ENCODE measurements around the gene PRRT3.

PRRT3 gene

DNA sequence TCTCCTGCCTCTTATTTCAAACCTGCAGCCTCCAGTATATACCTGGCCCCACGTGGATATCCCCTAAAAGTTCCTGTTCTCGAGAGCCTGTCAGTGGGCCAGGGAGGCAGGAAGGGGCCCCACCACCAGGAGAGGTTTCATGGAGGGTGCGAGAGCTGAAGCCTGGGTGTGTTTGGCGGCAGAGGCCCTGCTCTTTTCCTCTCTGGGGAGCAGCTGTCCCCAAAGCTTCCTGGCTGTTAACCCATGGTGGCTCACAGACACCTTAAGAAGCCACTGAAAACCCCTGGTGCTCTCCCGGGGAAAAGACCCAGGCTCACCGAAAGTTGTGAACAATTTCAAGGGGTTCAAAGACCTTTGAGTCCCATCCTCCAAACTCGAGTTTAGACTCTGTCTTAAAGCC, 1.1 kb downstream of the PRRT3 start:
- Histone ChIP-seq H3F3A (ENCODE audit: insufficient read depth, low read length) (no peaks in the 10 kb centered on the region), H3K27ac (ENCODE audit: low read depth, low read length, poor library complexity, severe bottlenecking) (no peak overlapping the region), H3K4me2 (ENCODE audit: low read length) (peak overlapping the region; percentile 71; the same call in 1 of the 2 replicates), H2AFZ (ENCODE audit: low read length) (no peak overlapping the region), H3K4me1 (ENCODE audit: insufficient read depth, low read length, severe bottlenecking) (peaks cover 12% of the 10 kb centered on the region), H3K9me3 (ENCODE audit: low read length) (no peaks in the 10 kb centered on the region), H4K20me1 (ENCODE audit: insufficient read depth, low read length) (no peaks in the 10 kb centered on the region), H3K79me2 (ENCODE audit: insufficient read depth, low read length) (no peaks in the 10 kb centered on the region), H3K27me3 (ENCODE audit: insufficient read depth, low read length) (no peaks in the 10 kb centered on the region), H3K4me3 (ENCODE audit: low read depth, low read length, poor library complexity, severe bottlenecking) (no peak overlapping the region), H3K9me2 (ENCODE audit: low read depth, low read length) (no peaks in the 10 kb centered on the region), H3K36me3 (ENCODE audit: insufficient read depth, low read length) (no peaks in the 10 kb centered on the region), H3K9ac (ENCODE audit: low read length) (no peak overlapping the region)
- no peak for TF ChIP-seq CTCF (IDR thresholded peaks at IDR 0.05; ENCODE audit: low read length)
- TF ChIP-seq EZH2 (IDR thresholded peaks at IDR 0.05; ENCODE audit: borderline replicate concordance, low read length) = no peak

DNA sequence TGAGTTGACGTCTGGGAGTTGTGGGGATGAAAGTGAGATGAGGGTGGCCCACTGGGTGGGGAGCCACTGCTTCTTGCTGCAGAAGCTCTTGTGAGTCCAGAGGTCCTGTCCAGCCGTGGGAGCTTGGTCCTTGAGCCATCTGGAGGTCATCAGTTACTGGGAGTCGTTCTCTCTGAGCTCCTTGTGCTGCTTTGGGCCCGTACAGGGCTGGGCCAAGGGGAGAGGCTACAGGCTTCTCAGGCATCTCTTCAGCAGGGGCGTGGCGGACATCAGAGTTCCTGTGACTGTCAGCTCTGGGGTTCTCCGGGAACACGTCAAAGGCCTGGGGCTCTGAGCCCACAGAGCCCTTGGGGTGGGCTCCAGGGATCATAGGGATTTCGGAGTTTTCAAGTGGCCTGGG, 2.6 kb downstream of the PRRT3 start:
- H3K79me2 ChIP-seq (ENCODE audit: insufficient read depth, low read length) = no peaks in the 10 kb centered on the region
- H3K27me3 ChIP-seq (ENCODE audit: insufficient read depth, low read length) = no peaks in the 10 kb centered on the region
- H3K9ac ChIP-seq (ENCODE audit: low read length) = no peak overlapping the region
- peaks cover 12% of the 10 kb centered on the region for H3K4me1 ChIP-seq (ENCODE audit: insufficient read depth, low read length, severe bottlenecking)
- no peaks in the 10 kb centered on the region for H4K20me1 ChIP-seq (ENCODE audit: insufficient read depth, low read length)
- H3K9me2 ChIP-seq (ENCODE audit: low read depth, low read length) = no peaks in the 10 kb centered on the region
- H2AFZ ChIP-seq (ENCODE audit: low read length) = no peak overlapping the region
- H3K9me3 ChIP-seq (ENCODE audit: low read length) = no peaks in the 10 kb centered on the region
- H3K27ac ChIP-seq (ENCODE audit: low read depth, low read length, poor library complexity, severe bottlenecking) = no peak overlapping the region
- H3K36me3 ChIP-seq (ENCODE audit: insufficient read depth, low read length) = no peaks in the 10 kb centered on the region
- H3F3A ChIP-seq (ENCODE audit: insufficient read depth, low read length) = no peaks in the 10 kb centered on the region
- H3K4me2 ChIP-seq (ENCODE audit: low read length) = no peak overlapping the region
- H3K4me3 ChIP-seq (ENCODE audit: low read depth, low read length, poor library complexity, severe bottlenecking) = no peak overlapping the region
- TF ChIP-seq CTCF (IDR thresholded peaks at IDR 0.05; ENCODE audit: low read length) (no peak), EZH2 (IDR thresholded peaks at IDR 0.05; ENCODE audit: borderline replicate concordance, low read length) (no peak)

DNA sequence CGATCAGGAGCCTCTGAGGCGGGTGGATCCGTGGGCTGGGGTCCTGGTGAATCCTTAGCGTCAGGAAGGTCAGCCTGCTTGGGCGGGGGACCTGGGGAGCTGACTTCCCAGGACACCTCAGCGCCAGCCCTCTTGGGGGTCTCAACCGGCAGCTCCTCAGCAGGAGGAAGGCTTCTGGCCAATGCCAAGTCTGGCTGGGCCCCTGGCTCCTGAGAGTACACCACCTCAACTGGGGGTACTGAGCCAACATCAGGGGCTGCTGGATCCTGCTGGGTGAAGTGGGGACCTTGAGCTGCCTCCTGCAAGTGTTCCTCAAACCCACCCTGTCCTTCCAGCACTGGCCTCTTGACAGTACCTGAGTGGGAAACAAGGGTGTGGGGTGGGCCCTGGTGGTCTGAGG, 3.1 kb downstream of the PRRT3 start:
- Histone ChIP-seq H3K4me1 (ENCODE audit: insufficient read depth, low read length, severe bottlenecking) (peaks cover 12% of the 10 kb centered on the region), H3K9ac (ENCODE audit: low read length) (no peak overlapping the region), H3K9me3 (ENCODE audit: low read length) (no peaks in the 10 kb centered on the region), H3F3A (ENCODE audit: insufficient read depth, low read length) (no peaks in the 10 kb centered on the region), H4K20me1 (ENCODE audit: insufficient read depth, low read length) (no peaks in the 10 kb centered on the region), H3K27ac (ENCODE audit: low read depth, low read length, poor library complexity, severe bottlenecking) (no peak overlapping the region), H2AFZ (ENCODE audit: low read length) (no peak overlapping the region), H3K79me2 (ENCODE audit: insufficient read depth, low read length) (no peaks in the 10 kb centered on the region), H3K9me2 (ENCODE audit: low read depth, low read length) (no peaks in the 10 kb centered on the region), H3K36me3 (ENCODE audit: insufficient read depth, low read length) (peaks cover 4% of the 10 kb centered on the region; the same call in 1 of the 2 replicates), H3K4me3 (ENCODE audit: low read depth, low read length, poor library complexity, severe bottlenecking) (no peak overlapping the region), H3K27me3 (ENCODE audit: insufficient read depth, low read length) (no peaks in the 10 kb centered on the region), H3K4me2 (ENCODE audit: low read length) (no peak overlapping the region)
- TF ChIP-seq CTCF (IDR thresholded peaks at IDR 0.05; ENCODE audit: low read length) = no peak
- TF ChIP-seq EZH2 (IDR thresholded peaks at IDR 0.05; ENCODE audit: borderline replicate concordance, low read length) = no peak

Data from OCI-LY1 (cell line).